ENCODE measurements around the gene RIT2.

DNA sequence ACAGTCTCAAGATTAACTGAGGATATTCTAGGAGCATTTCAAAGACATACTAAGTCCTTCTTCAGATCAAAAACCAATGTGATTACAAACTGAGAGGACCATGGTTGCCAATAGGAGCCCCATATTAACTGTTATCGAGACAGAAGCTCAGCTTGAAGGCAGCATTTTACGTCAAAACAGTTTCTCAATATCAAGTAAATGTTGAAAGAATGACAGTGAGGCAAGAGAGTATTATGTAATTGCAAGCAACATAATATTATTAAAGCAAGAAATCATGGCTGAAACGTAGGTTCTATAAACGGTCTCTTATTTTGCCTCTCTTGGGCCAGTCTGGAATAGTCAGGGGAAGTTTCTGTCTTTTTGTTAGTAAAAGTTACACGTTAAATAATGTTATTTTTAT is 22.9 kb downstream of the RIT2 start:
- TF ChIP-seq, protein P1, sequence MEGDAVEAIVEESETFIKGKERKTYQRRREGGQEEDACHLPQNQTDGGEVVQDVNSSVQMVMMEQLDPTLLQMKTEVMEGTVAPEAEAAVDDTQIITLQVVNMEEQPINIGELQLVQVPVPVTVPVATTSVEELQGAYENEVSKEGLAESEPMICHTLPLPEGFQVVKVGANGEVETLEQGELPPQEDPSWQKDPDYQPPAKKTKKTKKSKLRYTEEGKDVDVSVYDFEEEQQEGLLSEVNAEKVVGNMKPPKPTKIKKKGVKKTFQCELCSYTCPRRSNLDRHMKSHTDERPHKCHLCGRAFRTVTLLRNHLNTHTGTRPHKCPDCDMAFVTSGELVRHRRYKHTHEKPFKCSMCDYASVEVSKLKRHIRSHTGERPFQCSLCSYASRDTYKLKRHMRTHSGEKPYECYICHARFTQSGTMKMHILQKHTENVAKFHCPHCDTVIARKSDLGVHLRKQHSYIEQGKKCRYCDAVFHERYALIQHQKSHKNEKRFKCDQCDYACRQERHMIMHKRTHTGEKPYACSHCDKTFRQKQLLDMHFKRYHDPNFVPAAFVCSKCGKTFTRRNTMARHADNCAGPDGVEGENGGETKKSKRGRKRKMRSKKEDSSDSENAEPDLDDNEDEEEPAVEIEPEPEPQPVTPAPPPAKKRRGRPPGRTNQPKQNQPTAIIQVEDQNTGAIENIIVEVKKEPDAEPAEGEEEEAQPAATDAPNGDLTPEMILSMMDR (IDR thresholded peaks at IDR 0.05) = no peak
- no peak for TF ChIP-seq POLR2A (IDR thresholded peaks at IDR 0.05)
